HG03575 (cell line): ENCODE measurements around the gene BICRAL.
"Not testable (repeated sequence)": the region's sequence is repeated elsewhere in the genome, so short reads cannot be mapped to it uniquely, and the experiment has no call there.

ENCODE experiments used
- ATAC-seq: cut with Tn5 transposase; IDR thresholded peaks from one replicate; pipeline ENCODE4 v1.9.1; 2021; ENCODE audit not compliant: unreplicated experiment, insufficient number of reproducible peaks, low FRiP score; ENCODE audit errors: extremely low read depth

BICRAL gene

GRCh38 chr6:42781796-42782688 is at the start of gene BICRAL:
TSS of gene BICRAL (plus strand) at chr6:42782052. CDS start at chr6:42822023, 39,971 bp downstream.
- ATAC-seq: no peak

GRCh38 chr6:42733867-42734481 is 47.9 kb upstream of the BICRAL start:
- ATAC-seq: not testable (repeated sequence)

GRCh38 chr6:42735976-42736375 is 45.9 kb upstream of the BICRAL start:
- ATAC-seq: no peak

GRCh38 chr6:42740725-42741124 is 41.1 kb upstream of the BICRAL start:
- no peak for ATAC-seq

- no peak for ATAC-seq
Observed at GRCh38 chr6:42742116-42742894, 39.5 kb upstream of the BICRAL start.

- ATAC-seq: no peak
Observed at GRCh38 chr6:42744351-42744893, 37.4 kb upstream of the BICRAL start.

GRCh38 chr6:42745083-42745639 is 36.7 kb upstream of the BICRAL start:
- no peak for ATAC-seq

GRCh38 chr6:42745640-42746462 is 36.0 kb upstream of the BICRAL start, which contains the start of gene TBCC:
TSS of gene TBCC (minus strand) at chr6:42746103. CDS start at chr6:42746073, 30 bp downstream.
- no peak for ATAC-seq

GRCh38 chr6:42746463-42747391 is 35.1 kb upstream of the BICRAL start:
- ATAC-seq: no peak

- no peak for ATAC-seq
Observed at GRCh38 chr6:42748203-42748898, 33.5 kb upstream of the BICRAL start.

- ATAC-seq: no peak
Observed at GRCh38 chr6:42751055-42751454, 30.8 kb upstream of the BICRAL start.

- ATAC-seq: no peak
Observed at GRCh38 chr6:42754759-42755158, 27.1 kb upstream of the BICRAL start.

- no peak for ATAC-seq
Observed at GRCh38 chr6:42756722-42757121, 25.1 kb upstream of the BICRAL start.

- no peak for ATAC-seq
Observed at GRCh38 chr6:42758756-42759430, 23.0 kb upstream of the BICRAL start.

GRCh38 chr6:42761287-42762067 is 20.4 kb upstream of the BICRAL start:
- no peak for ATAC-seq
